Esophagus muscularis mucosa (tissue), 4 donors: ENCODE measurements around the gene DNAL1. TPM values are rescaled to one million over a fixed set of nuclear protein-coding genes. Genes with fewer than 3 reads are reported as not detected.

ENCODE experiments used
- DNase-seq: peaks from one replicate; pipeline ENCODE4 v3.0.0-alpha.2; 2017; ENCODE audit errors: extremely low spot score
- H3K27ac ChIP-seq, 4 donors: fragments of 200-600 bp; sonication (generic); replicated peaks in 1 of 4; 1 replicate in 3 of 4; 2 replicates in 1 of 4; pipeline ENCODE4 v1.5.1; 2016 to 2019; ENCODE audit warnings: mild to moderate bottlenecking in 1 of 4
- H3K27me3 ChIP-seq, 4 donors: fragments of 200-600 bp; sonication (generic); one replicate each; pipeline versions ENCODE4 v1.5.1 to v1.6.0; 2016 to 2019
- H3K36me3 ChIP-seq, 4 donors: fragments of 200-600 bp; sonication (generic); one replicate each; pipeline ENCODE4 v1.5.1; 2016 to 2019
- H3K4me1 ChIP-seq, 4 donors: fragments of 200-600 bp; sonication (generic); one replicate each; pipeline ENCODE4 v1.5.1; 2016 to 2019
- H3K4me3 ChIP-seq, 4 donors: fragments of 200-600 bp; sonication (generic); 1 replicate in 2 of 4; 2 replicates in 2 of 4; pipeline ENCODE4 v1.5.1; 2016 to 2019; ENCODE audit warnings: mild to moderate bottlenecking in 4 of 4, moderate library complexity in 1 of 4
- H3K9me3 ChIP-seq, 4 donors: fragments of 200-600 bp; sonication (generic); 1 replicate in 3 of 4; 2 replicates in 1 of 4; pipeline ENCODE4 v1.5.1; 2016 to 2019
- EP300 ChIP-seq: sonication (generic); formaldehyde crosslinking; IDR thresholded peaks from one replicate; pipeline ENCODE4 v1.6.1; 2017; ENCODE audit warnings: antibody characterized with exemption
- POLR2A ChIP-seq: fragments of 450-650 bp; IDR thresholded peaks from one replicate; pipeline ENCODE4 v1.6.1; 2017; ENCODE audit warnings: antibody characterized with exemption, moderate library complexity, mild to moderate bottlenecking, low read depth
- POLR2AphosphoS5 ChIP-seq, 2 donors: sonication (generic); formaldehyde crosslinking; IDR thresholded peaks; one replicate each; pipeline ENCODE4 v1.6.1; 2017; ENCODE audit warnings: antibody characterized with exemption in 2 of 2
- WGBS: methylation state at CpG from one replicate; pipeline ENCODE4 v1.1.5; 2018; 5-methylcytosine and 5-hydroxymethylcytosine counted together
- intact Hi-C: fragments of 100-400 bp; cut with DNase I; formaldehyde crosslinking; loops from one replicate; pipeline ENCODE4 v1.15.1; 2023
- total RNA-seq, 4 donors: library from RNA; depleted of rRNA; stranded (reverse); fragments of >200 nt; gene quantifications; one replicate each; pipeline versions ENCODE4 v1.1.0 to v1.2.1, GENCODE V29; 2016
- TF ChIP-seq, protein P1 (sequence below), 3 experiments: fragments of 200-600 bp in 2 of 3; fragments of 450-650 bp in 1 of 3; sonication (generic) in 2 of 3; IDR thresholded peaks; one replicate each; pipeline ENCODE4 v1.5.1; 2017 to 2019; ENCODE audit warnings: antibody characterized with exemption in 3 of 3, mild to moderate bottlenecking in 2 of 3, moderate library complexity in 1 of 3

The DNAL1 gene
- total RNA-seq, 4 donors from 2014 or later = 6.2 to 13.7 (median 10.4) TPM

GRCh38 chr14:73686901-73687300 is 42.1 kb downstream of the DNAL1 start:
- no peak overlapping the region for H3K4me3 ChIP-seq
- peaks cover 4 to 53% (median 29%) of the 10 kb centered on the region in 4 donors for H3K36me3 ChIP-seq
- intact Hi-C loops = no loop called here
- no peak overlapping the region for H3K27ac ChIP-seq
- H3K27me3 ChIP-seq = no peaks in the 10 kb centered on the region
- no peaks in the 10 kb centered on the region for H3K4me1 ChIP-seq
- 87% methylated on average over 3 of the region's 3 CpGs for WGBS
- H3K9me3 ChIP-seq = no peaks in the 10 kb centered on the region
- TF ChIP-seq POLR2A = no peak
- TF ChIP-seq EP300 = no peak
- TF ChIP-seq POLR2AphosphoS5 (IDR thresholded peaks at IDR 0.05) = no peak
- TF ChIP-seq, protein P1, sequence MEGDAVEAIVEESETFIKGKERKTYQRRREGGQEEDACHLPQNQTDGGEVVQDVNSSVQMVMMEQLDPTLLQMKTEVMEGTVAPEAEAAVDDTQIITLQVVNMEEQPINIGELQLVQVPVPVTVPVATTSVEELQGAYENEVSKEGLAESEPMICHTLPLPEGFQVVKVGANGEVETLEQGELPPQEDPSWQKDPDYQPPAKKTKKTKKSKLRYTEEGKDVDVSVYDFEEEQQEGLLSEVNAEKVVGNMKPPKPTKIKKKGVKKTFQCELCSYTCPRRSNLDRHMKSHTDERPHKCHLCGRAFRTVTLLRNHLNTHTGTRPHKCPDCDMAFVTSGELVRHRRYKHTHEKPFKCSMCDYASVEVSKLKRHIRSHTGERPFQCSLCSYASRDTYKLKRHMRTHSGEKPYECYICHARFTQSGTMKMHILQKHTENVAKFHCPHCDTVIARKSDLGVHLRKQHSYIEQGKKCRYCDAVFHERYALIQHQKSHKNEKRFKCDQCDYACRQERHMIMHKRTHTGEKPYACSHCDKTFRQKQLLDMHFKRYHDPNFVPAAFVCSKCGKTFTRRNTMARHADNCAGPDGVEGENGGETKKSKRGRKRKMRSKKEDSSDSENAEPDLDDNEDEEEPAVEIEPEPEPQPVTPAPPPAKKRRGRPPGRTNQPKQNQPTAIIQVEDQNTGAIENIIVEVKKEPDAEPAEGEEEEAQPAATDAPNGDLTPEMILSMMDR (IDR thresholded peaks at IDR 0.05) = no peak
- no peak for DNase-seq

- intact Hi-C loops = no loop called here
- Histone ChIP-seq H3K27me3 (no peaks in the 10 kb centered on the region), H3K4me1 (no peaks in the 10 kb centered on the region)
Observed at GRCh38 chr14:73694083-73694482, 49.3 kb downstream of the DNAL1 start.

GRCh38 chr14:73695082-73695481 is 50.3 kb downstream of the DNAL1 start:
- Histone ChIP-seq H3K27me3 (no peaks in the 10 kb centered on the region), H3K36me3 (peaks cover 0 to 63% (median 12%) of the 10 kb centered on the region in 4 donors), H3K27ac (no peak overlapping the region), H3K9me3 (no peaks in the 10 kb centered on the region), H3K4me3 (no peak overlapping the region), H3K4me1 (no peaks in the 10 kb centered on the region)
- TF ChIP-seq, protein P1 (IDR thresholded peaks at IDR 0.05) = no peak
- TF ChIP-seq POLR2AphosphoS5 (IDR thresholded peaks at IDR 0.05) (no peak), EP300 (no peak), POLR2A (no peak)
- intact Hi-C loops = no loop called here
- WGBS = 100% methylated on average over 2 of the region's 2 CpGs
- no peak for DNase-seq

More at GRCh38 chr14:73694083-73694482, 49.3 kb downstream of the DNAL1 start:
- H3K4me3 ChIP-seq = no peak overlapping the region
- no peak overlapping the region for H3K27ac ChIP-seq
- 98% methylated on average over 2 of the region's 2 CpGs for WGBS
- peaks cover 0 to 69% (median 20%) of the 10 kb centered on the region in 4 donors for H3K36me3 ChIP-seq
- no peak for TF ChIP-seq POLR2AphosphoS5 (IDR thresholded peaks at IDR 0.05)
- TF ChIP-seq POLR2A = no peak
- TF ChIP-seq, protein P1 (IDR thresholded peaks at IDR 0.05) = no peak
- TF ChIP-seq EP300 = no peak
- DNase-seq = no peak
- no peaks in the 10 kb centered on the region for H3K9me3 ChIP-seq

DNA sequence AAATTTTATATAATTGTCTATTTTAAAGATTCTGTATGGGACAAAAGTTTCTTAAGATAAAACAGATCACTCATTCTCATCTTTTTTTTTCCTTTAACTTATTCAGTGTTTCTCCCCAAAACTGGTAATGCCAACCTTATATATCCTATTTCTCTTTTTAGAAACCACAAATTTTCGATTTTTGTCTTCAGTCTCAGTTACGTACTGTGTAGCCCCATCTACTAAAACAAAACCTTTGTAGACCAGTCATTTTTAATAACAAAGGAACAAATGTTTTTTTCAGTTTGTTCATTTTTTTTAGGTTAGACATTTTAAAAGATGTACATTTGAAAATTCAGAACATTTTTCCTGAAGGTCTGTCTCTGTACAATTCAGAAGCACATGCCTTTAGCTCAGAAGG is 51.2 kb downstream of the DNAL1 start:
- no peak for TF ChIP-seq POLR2A
- no peak for TF ChIP-seq EP300
- TF ChIP-seq, protein P1 (IDR thresholded peaks at IDR 0.05) = no peak
- no peak for TF ChIP-seq POLR2AphosphoS5 (IDR thresholded peaks at IDR 0.05)
- no peaks in the 10 kb centered on the region for H3K27me3 ChIP-seq
- DNase-seq = no peak
- peaks cover 0 to 54% (median 8%) of the 10 kb centered on the region in 4 donors for H3K36me3 ChIP-seq
- H3K9me3 ChIP-seq = no peaks in the 10 kb centered on the region
- WGBS = 93% methylated on average over 2 of the region's 2 CpGs
- no peak overlapping the region for H3K4me3 ChIP-seq
- no peaks in the 10 kb centered on the region for H3K4me1 ChIP-seq
- H3K27ac ChIP-seq = no peak overlapping the region
- intact Hi-C loops = no loop called here
